GM20000 (cell line): ENCODE measurements around the gene VGLL1.
A peak's percentile ranks its signal among the peaks of the same experiment; 100 is the strongest.

Experiments
- DNase-seq: peaks from one replicate; pipeline ENCODE4 v3.0.0; 2012; ENCODE audit warnings: low spot score
- CTCF ChIP-seq: IDR thresholded peaks from 2 replicates; pipeline ENCODE4 v1.5.1; 2012; ENCODE audit warnings: mild to moderate bottlenecking, control low read depth; ENCODE audit errors: extremely low read depth, missing control alignments

The VGLL1 gene

GRCh38 chrX:136549226-136549625 lies 17.2 kb downstream of the VGLL1 start:
- DNase-seq, result no peak
- no peak for TF ChIP-seq CTCF

- TF ChIP-seq CTCF, result no peak
- DNase-seq, result no peak
Observed at GRCh38 chrX:136551410-136551809, 19.4 kb downstream of the VGLL1 start.

GRCh38 chrX:136555694-136556093 lies 23.7 kb downstream of the VGLL1 start:
- TF ChIP-seq CTCF, result no peak
- DNase-seq, result no peak

DNA sequence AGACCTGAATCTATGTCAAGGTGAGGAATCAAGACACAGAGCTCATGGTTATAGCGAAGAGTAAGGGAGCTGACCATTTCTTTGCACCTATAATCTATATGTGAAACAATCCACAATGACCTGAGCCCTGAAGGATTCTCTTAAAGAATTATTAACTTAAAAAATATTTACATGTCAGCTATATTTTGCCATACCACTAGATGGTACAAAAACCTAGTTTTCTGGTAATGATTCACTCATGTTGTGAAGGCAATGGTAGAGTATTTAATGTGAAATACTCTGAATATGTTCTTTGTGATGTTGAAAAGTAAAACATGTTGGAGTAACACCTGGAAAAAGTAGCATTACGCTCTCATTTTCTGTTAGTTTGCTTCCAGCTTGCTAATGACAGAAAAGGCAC lies 40.0 kb downstream of the VGLL1 start:
- peak; percentile 4 for DNase-seq
- no peak for TF ChIP-seq CTCF

DNA sequence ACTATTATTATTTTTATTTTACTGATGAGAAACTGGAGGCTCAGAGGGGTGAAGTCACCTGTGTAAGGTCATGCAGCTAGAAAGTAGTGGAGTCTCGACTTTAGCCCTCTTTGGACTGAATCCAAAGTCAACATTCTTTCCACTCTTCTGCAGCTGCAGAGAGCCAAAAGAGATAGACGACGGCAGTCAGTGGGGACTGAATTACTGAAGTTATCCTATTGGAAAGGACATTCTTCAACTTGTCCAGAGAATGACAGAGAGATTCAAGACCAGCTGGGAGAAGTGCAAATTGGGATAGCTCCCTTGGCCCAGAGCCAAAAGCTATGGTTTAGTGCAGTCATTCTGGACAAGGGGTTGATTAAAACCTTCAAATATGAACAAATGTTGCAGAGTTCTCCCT lies 42.5 kb downstream of the VGLL1 start:
- DNase-seq, result no peak
- no peak for TF ChIP-seq CTCF

- peak; percentile 42 for DNase-seq
- TF ChIP-seq CTCF, result peak; percentile 57
Observed at GRCh38 chrX:136577552-136577951, 45.5 kb downstream of the VGLL1 start.

DNA sequence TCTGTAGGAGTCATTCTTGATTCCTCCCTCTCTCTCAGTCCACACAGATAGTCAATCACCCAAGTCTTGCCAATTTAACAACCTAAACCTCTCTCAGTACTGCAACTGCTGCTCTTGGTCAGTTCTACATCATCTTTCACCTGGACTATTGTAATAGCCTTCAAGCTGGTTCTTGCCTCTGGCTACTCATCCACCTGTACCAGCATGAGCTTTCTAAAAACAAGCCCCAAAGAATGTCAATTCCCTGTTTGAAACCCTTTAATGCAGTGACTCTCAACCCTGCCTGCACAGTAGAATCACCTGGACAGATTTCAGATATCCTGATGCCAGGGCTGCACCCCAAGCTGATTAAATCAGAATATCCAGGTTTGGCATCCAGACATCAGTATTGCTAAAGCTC lies 48.3 kb downstream of the VGLL1 start:
- TF ChIP-seq CTCF, result no peak
- no peak for DNase-seq
